Cardiac fibroblast (primary cell): Measurements from ENCODE around the gene TMC4.
"Not testable (repeated sequence)": the region's sequence is repeated elsewhere in the genome, so short reads cannot be mapped to it uniquely, and the experiment has no call there.

ENCODE experiments used
- DNase-seq, 2 donors: peaks; one replicate each; pipeline versions ENCODE4 v3.0.0 to v3.0.0-alpha.2; 2010; ENCODE audit warnings: low read depth in 2 of 2
- H3K4me3 ChIP-seq, 2 donors: replicated peaks in 1 of 2; 1 replicate in 1 of 2; 2 replicates in 1 of 2; pipeline ENCODE4 v1.5.1; 2011; ENCODE audit warnings: low read depth in 2 of 2, low read length in 2 of 2, mild to moderate bottlenecking in 2 of 2, moderate library complexity in 1 of 2
- CTCF ChIP-seq: IDR thresholded peaks from one replicate; pipeline ENCODE4 v1.5.1; 2011; ENCODE audit warnings: low read depth, mild to moderate bottlenecking, low read length, inconsistent platforms

Gene TMC4

GRCh38 chr19:54183431-54183830 is 10.5 kb upstream of the TMC4 start:
- H3K4me3 ChIP-seq, result no peak overlapping the region
- no peak for TF ChIP-seq CTCF
- DNase-seq, result no peak

- not testable (repeated sequence) for DNase-seq, H3K4me3 ChIP-seq
Measured at GRCh38 chr19:54181894-54182293, 8.9 kb upstream of the TMC4 start.

GRCh38 chr19:54180691-54181091 is 7.7 kb upstream of the TMC4 start:
- no peak for TF ChIP-seq CTCF

GRCh38 chr19:54179921-54180461 is 7.0 kb upstream of the TMC4 start:
- DNase-seq, result peak; percentile 61 to 86
- no peak overlapping the region for H3K4me3 ChIP-seq
- peak; percentile 44 for TF ChIP-seq CTCF

More at GRCh38 chr19:54180691-54181091, 7.7 kb upstream of the TMC4 start:
- H3K4me3 ChIP-seq, result no peak overlapping the region
- DNase-seq, result no peak

- no peak overlapping the region for H3K4me3 ChIP-seq
Measured at GRCh38 chr19:54179262-54179852, 6.4 kb upstream of the TMC4 start.

GRCh38 chr19:54178581-54179261 is 5.8 kb upstream of the TMC4 start:
- H3K4me3 ChIP-seq, result no peak overlapping the region
- no peak for DNase-seq
- no peak for TF ChIP-seq CTCF

More at GRCh38 chr19:54179262-54179852, 6.4 kb upstream of the TMC4 start:
- TF ChIP-seq CTCF, result no peak
- DNase-seq, result no peak

GRCh38 chr19:54173951-54174834 is 1.2 kb upstream of the TMC4 start:
- no peak for DNase-seq
- no peak for TF ChIP-seq CTCF
- H3K4me3 ChIP-seq, result no peak overlapping the region
